GM12878 (cell line): ENCODE measurements around the gene OTUD6A. TPM values are rescaled to one million over a fixed set of nuclear protein-coding genes. Genes with fewer than 3 reads are reported as not detected.

Experiments
- ATAC-seq: fragments of 200-7000 bp; cut with Tn5 transposase; 3 replicates; pipeline ENCODE4 v1.9.1; 2020; ENCODE audit warnings: mild to moderate bottlenecking, moderate library complexity
- BruUV-seq: library from RNA; stranded (reverse); fragments of 400-500 nt; replicated peaks from 2 replicates; lab custom pipeline; 2021; lab: Mats Ljungman, UMichigan
- CTCF ChIA-PET: fragments of 300-600 bp; sonication (Branson Sonifier 250); formaldehyde crosslinking; extraction: SDS; loops from one replicate; lab custom pipeline; 2021; ENCODE audit warnings: inconsistent platforms; lab: Yijun Ruan, JAX
- POLR2A ChIA-PET: fragments of 350-600 bp; formaldehyde crosslinking; extraction: SDS; loops from one replicate; lab custom pipeline; 2021; ENCODE audit warnings: inconsistent platforms; lab: Charles Lee
- RAD21 ChIA-PET: fragments of 300-600 bp; sonication (Branson Sonifier 250); formaldehyde crosslinking; loops from one replicate; lab custom pipeline; 2023; ENCODE audit warnings: antibody characterized with exemption; ENCODE audit not compliant: unreplicated experiment; lab: Charles Lee
- SMC1A ChIA-PET: fragments of 300-600 bp; sonication (Branson Sonifier 250); formaldehyde crosslinking; loops from one replicate; lab custom pipeline; 2023; ENCODE audit not compliant: unreplicated experiment, uncharacterized antibody; lab: Charles Lee
- DNase-seq: peaks from one replicate; pipeline ENCODE4 v3.0.0-alpha.2; 2011; ENCODE audit warnings: low read depth, low spot score
- FAIRE-seq: peaks from 3 replicates; lab custom pipeline; 2011; peaks lifted over from hg19 to GRCh38; lab: Jason Lieb, UNC
- H2AFZ ChIP-seq: 2 replicates; pipeline ENCODE4 v1.6.0; 2011; ENCODE audit warnings: low read depth, low read length, control low read depth; ENCODE audit not compliant: control insufficient read depth
- H3K27ac ChIP-seq: 2 replicates; pipeline ENCODE4 v1.5.1; 2011; ENCODE audit warnings: control low read depth; ENCODE audit not compliant: control insufficient read depth, insufficient read depth
- H3K27me3 ChIP-seq, 2 experiments: replicated peaks in 1 of 2; 2 replicates each; pipeline versions ENCODE4 v1.6.0 to v1.6.1; 2011; ENCODE audit warnings: low read length in 1 of 2; ENCODE audit not compliant: control insufficient read depth in 2 of 2, insufficient read depth in 2 of 2
- H3K36me3 ChIP-seq, 2 experiments: 2 replicates each; pipeline ENCODE4 v1.5.1; 2011; ENCODE audit warnings: low read length in 1 of 2; ENCODE audit not compliant: control insufficient read depth in 2 of 2, insufficient read depth in 2 of 2
- H3K4me1 ChIP-seq: 2 replicates; pipeline ENCODE4 v1.6.1; 2011; ENCODE audit warnings: mild to moderate bottlenecking, low read length, moderate library complexity, mixed read lengths; ENCODE audit not compliant: control insufficient read depth, insufficient read depth
- H3K4me2 ChIP-seq: 2 replicates; pipeline ENCODE4 v1.6.0; 2011; ENCODE audit warnings: control low read depth; ENCODE audit not compliant: control insufficient read depth, insufficient read depth
- H3K4me3 ChIP-seq: fragments of 200-600 bp; sonication (generic); 2 replicates; pipeline ENCODE4 v1.5.1; 2016
- H3K79me2 ChIP-seq: 2 replicates; pipeline ENCODE4 v1.6.0; 2011; ENCODE audit warnings: low read length; ENCODE audit not compliant: control insufficient read depth, insufficient read depth
- H3K9ac ChIP-seq: 2 replicates; pipeline ENCODE4 v1.8.0; 2011; ENCODE audit warnings: low read length, control low read depth, mixed read lengths; ENCODE audit not compliant: control insufficient read depth, insufficient read depth
- H3K9me3 ChIP-seq: replicated peaks from 3 replicates; pipeline ENCODE4 v1.5.1; 2011; ENCODE audit warnings: mild to moderate bottlenecking, low read length; ENCODE audit not compliant: control insufficient read depth, insufficient read depth
- H4K20me1 ChIP-seq: 2 replicates; pipeline ENCODE4 v1.6.0; 2011; ENCODE audit not compliant: control insufficient read depth, insufficient read depth
- CREB1 ChIP-seq: IDR thresholded peaks from 2 replicates; pipeline ENCODE4 v1.6.1; 2012; ENCODE audit warnings: low read depth, mild to moderate bottlenecking, inconsistent platforms
- MYC ChIP-seq: IDR thresholded peaks from 2 replicates; pipeline ENCODE4 v1.6.1; 2011; ENCODE audit warnings: mild to moderate bottlenecking, low read length, moderate library complexity, inconsistent platforms; ENCODE audit not compliant: insufficient read depth, insufficient replicate concordance, insufficient read length, severe bottlenecking
- NFXL1 ChIP-seq: fragments of 450-650 bp; IDR thresholded peaks from 2 replicates; pipeline ENCODE4 v1.6.1; 2017; ENCODE audit warnings: antibody characterized with exemption, mild to moderate bottlenecking, borderline replicate concordance
- NR2F1 ChIP-seq: fragments of 450-650 bp; conservative IDR thresholded peaks from 2 replicates; pipeline ENCODE4 v1.6.1; 2017; ENCODE audit warnings: mild to moderate bottlenecking
- RBBP5 ChIP-seq: fragments of 200-600 bp; sonication (generic); conservative IDR thresholded peaks from 2 replicates; pipeline ENCODE4 v1.6.1; 2016
- STAT1 ChIP-seq: fragments of 450-650 bp; conservative IDR thresholded peaks from 2 replicates; pipeline ENCODE4 v1.6.1; 2014; ENCODE audit warnings: antibody characterized with exemption, mild to moderate bottlenecking
- SUZ12 ChIP-seq: fragments of 200-600 bp; sonication (generic); IDR thresholded peaks from one replicate; pipeline ENCODE4 v1.6.1; 2018; ENCODE audit warnings: antibody characterized with exemption, mild to moderate bottlenecking; ENCODE audit not compliant: unreplicated experiment
- YBX1 ChIP-seq: fragments of 450-650 bp; IDR thresholded peaks from 2 replicates; pipeline ENCODE4 v1.6.1; 2016; ENCODE audit warnings: antibody characterized with exemption
- ZNF217 ChIP-seq: fragments of 450-650 bp; IDR thresholded peaks from 2 replicates; pipeline ENCODE4 v1.6.1; 2017; ENCODE audit warnings: antibody characterized with exemption, mild to moderate bottlenecking
- WGBS: methylation state at CpG from one replicate; pipeline ENCODE4 v1.1.6; 2016; ENCODE audit warnings: low lambda C conversion rate; ENCODE audit not compliant: insufficient replicate concordance, insufficient coverage; ENCODE audit errors: missing lambda C conversion rate; 5-methylcytosine and 5-hydroxymethylcytosine counted together
- in situ Hi-C: fragments of 300-500 bp; cut with MboI; formaldehyde crosslinking; loops from 9 replicates; pipeline ENCODE4 v1.14.3; 2018; ENCODE audit warnings: mixed read lengths
- intact Hi-C: fragments of 100-400 bp; cut with micrococcal nuclease; formaldehyde crosslinking; loops from one replicate; pipeline ENCODE4 v1.14.2; 2022; ENCODE audit not compliant: unreplicated experiment
- polyA plus RNA-seq, 11 experiments: library from polyadenylated mRNA; depleted of rRNA in 4 of 11; unstranded in 6 of 11; stranded (reverse) in 5 of 11; fragments of >200 nt; fragmentation: Nextera tagmentation in 4 of 11; fragmentation: Illumina TruSeq in 1 of 11; extraction: Ambion mirVana in 4 of 11; extraction: Trizol in 1 of 11; gene quantifications; 1 replicate in 1 of 11; 2 replicates in 10 of 11; pipeline versions ENCODE4 v1.2.1 to v1.2.3, GENCODE V29; 2011 to 2016; ENCODE audit warnings: inconsistent platforms in 2 of 11, missing spikeins in 2 of 11, low read depth in 1 of 11
- total RNA-seq, 4 experiments: library from RNA; depleted of rRNA in 3 of 4; stranded (reverse); fragments of >200 nt in 3 of 4; fragmentation: Illumina TruSeq in 1 of 4; extraction: Trizol in 1 of 4; gene quantifications; 2 replicates each; pipeline versions ENCODE4 v1.2.1 to v1.2.3, GENCODE V29; 2013 to 2021
- TF ChIP-seq, protein P1 (sequence below): fragments of 450-650 bp; IDR thresholded peaks from 2 replicates; pipeline ENCODE4 v1.6.1; 2017; ENCODE audit warnings: mild to moderate bottlenecking, moderate library complexity

Gene OTUD6A
- total and polyA plus RNA-seq, 10 of the 15 experiments (the other 5 are each of a cell fraction or from before 2014, with no cell fraction given): not detected

DNA sequence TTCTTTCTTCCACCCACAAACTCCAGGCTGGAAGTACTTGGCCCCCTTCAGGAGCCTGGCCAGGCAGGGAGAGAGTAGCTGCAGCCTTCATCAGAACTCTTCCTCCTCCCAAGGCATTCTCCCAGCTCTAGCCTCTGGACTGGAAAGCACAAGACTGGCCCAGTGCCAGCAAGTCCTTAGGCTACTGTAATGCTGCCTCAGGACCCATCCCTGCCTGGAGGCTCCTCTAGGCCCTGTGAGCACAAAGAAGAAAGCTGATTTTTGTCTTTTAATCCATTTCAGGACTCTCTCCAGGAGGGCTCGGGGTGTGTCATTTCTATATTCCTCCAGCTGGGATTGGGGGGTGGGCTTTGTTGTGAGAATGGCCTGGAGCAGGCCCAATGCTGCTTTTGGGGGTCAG lies 23.3 kb upstream of the OTUD6A start:
- DNase-seq: no peak
- POLR2A ChIA-PET: interaction anchor here (0.6 kb wide), 1 partner anchor 1256 kb away, joined by 5 read pairs; no protein-coding TSS in a partner anchor
- CTCF ChIA-PET: interaction anchor here (1.3 to 3.8 kb wide), 2 partner anchors 8 to 93 kb away, joined by 3 to 24 read pairs; no protein-coding TSS in a partner anchor
- TF ChIP-seq MYC (no peak), ZNF217 (no peak), YBX1 (no peak), NR2F1 (no peak), CREB1 (no peak), SUZ12 (no peak), NFXL1 (no peak), RBBP5 (no peak), STAT1 (no peak)
- TF ChIP-seq, protein P1, sequence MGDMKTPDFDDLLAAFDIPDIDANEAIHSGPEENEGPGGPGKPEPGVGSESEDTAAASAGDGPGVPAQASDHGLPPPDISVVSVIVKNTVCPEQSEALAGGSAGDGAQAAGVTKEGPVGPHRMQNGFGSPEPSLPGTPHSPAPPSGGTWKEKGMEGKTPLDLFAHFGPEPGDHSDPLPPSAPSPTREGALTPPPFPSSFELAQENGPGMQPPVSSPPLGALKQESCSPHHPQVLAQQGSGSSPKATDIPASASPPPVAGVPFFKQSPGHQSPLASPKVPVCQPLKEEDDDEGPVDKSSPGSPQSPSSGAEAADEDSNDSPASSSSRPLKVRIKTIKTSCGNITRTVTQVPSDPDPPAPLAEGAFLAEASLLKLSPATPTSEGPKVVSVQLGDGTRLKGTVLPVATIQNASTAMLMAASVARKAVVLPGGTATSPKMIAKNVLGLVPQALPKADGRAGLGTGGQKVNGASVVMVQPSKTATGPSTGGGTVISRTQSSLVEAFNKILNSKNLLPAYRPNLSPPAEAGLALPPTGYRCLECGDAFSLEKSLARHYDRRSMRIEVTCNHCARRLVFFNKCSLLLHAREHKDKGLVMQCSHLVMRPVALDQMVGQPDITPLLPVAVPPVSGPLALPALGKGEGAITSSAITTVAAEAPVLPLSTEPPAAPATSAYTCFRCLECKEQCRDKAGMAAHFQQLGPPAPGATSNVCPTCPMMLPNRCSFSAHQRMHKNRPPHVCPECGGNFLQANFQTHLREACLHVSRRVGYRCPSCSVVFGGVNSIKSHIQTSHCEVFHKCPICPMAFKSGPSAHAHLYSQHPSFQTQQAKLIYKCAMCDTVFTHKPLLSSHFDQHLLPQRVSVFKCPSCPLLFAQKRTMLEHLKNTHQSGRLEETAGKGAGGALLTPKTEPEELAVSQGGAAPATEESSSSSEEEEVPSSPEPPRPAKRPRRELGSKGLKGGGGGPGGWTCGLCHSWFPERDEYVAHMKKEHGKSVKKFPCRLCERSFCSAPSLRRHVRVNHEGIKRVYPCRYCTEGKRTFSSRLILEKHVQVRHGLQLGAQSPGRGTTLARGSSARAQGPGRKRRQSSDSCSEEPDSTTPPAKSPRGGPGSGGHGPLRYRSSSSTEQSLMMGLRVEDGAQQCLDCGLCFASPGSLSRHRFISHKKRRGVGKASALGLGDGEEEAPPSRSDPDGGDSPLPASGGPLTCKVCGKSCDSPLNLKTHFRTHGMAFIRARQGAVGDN: no peak
- RAD21 ChIA-PET: no interaction called here
- H3K9me3 ChIP-seq: no peaks in the 10 kb centered on the region
- H3K36me3 ChIP-seq: no peaks in the 10 kb centered on the region
- ATAC-seq: no peak
- SMC1A ChIA-PET: no interaction called here
- H3K4me3 ChIP-seq: no peak overlapping the region
- no peak overlapping the region for H3K27ac ChIP-seq
- BruUV-seq: no TSS peak
- intact Hi-C loops: no loop called here
- no peaks in the 10 kb centered on the region; a peak in 2 of 4 replicates for H3K27me3 ChIP-seq
- H2AFZ ChIP-seq: no peak overlapping the region
- in situ Hi-C loops: loop anchor here (10.0 to 25.0 kb wide), 3 partner anchors 98 to 504 kb away; partner anchors contain the start of genes DLG3 and IGBP1
- no peaks in the 10 kb centered on the region for H4K20me1 ChIP-seq
- no peaks in the 10 kb centered on the region for H3K4me1 ChIP-seq
- 0% methylated on average over 1 of the region's 1 CpG for WGBS
- no peaks in the 10 kb centered on the region for H3K79me2 ChIP-seq
- H3K9ac ChIP-seq: no peak overlapping the region
- FAIRE-seq: no peak
- no peak overlapping the region for H3K4me2 ChIP-seq
